K562 (cell line): ENCODE data around the gene CYB5R3. TPM values are rescaled to one million over a fixed set of nuclear protein-coding genes. Genes with fewer than 3 reads are reported as not detected.

ENCODE experiments used
- BHLHE40 ChIP-seq: IDR thresholded peaks from 2 replicates; pipeline ENCODE4 v1.6.1; 2011; ENCODE audit warnings: low read length, improper control_type of control experiment
- BRD9 ChIP-seq: fragments of 450-650 bp; IDR thresholded peaks from 2 replicates; pipeline ENCODE4 v1.6.1; 2018; ENCODE audit warnings: low read depth; ENCODE audit not compliant: partially characterized antibody
- CHD4 ChIP-seq: fragments of 200-600 bp; sonication (generic); IDR thresholded peaks from 3 replicates; pipeline ENCODE4 v1.6.1; 2012; ENCODE audit warnings: low read depth, mild to moderate bottlenecking, mixed read lengths, low read length, inconsistent platforms; ENCODE audit not compliant: insufficient read depth, insufficient replicate concordance, poor library complexity, severe bottlenecking
- HNRNPUL1 ChIP-seq: fragments of 200-400 bp; formaldehyde crosslinking; IDR thresholded peaks from 2 replicates; pipeline ENCODE4 v1.6.1; 2017; ENCODE audit warnings: low read length
- LARP7 ChIP-seq: fragments of 450-650 bp; IDR thresholded peaks from 2 replicates; pipeline ENCODE4 v1.6.1; 2016
- SMAD3 ChIP-seq: fragments of 450-650 bp; formaldehyde crosslinking; conservative IDR thresholded peaks from 2 replicates; pipeline ENCODE4 v1.4.0; 2020; ENCODE audit warnings: mild to moderate bottlenecking
- TAF15 ChIP-seq: fragments of 200-400 bp; formaldehyde crosslinking; IDR thresholded peaks from 2 replicates; pipeline ENCODE4 v1.6.1; 2017; ENCODE audit warnings: mild to moderate bottlenecking, low read depth, low read length, moderate library complexity
- ZNF551 ChIP-seq: fragments of 250-450 bp; sonication (Bioruptor Pico); IDR thresholded peaks from 2 replicates; pipeline ENCODE4 v1.5.0; 2021; ENCODE audit warnings: mild to moderate bottlenecking, moderate library complexity
- polyA plus RNA-seq, 8 experiments: library from polyadenylated mRNA; depleted of rRNA in 4 of 8; stranded (reverse) in 5 of 8; unstranded in 3 of 8; fragments of >200 nt; fragmentation: Nextera tagmentation in 2 of 8; fragmentation: Illumina TruSeq in 1 of 8; extraction: Ambion mirVana in 2 of 8; extraction: Trizol in 1 of 8; gene quantifications; 2 replicates each; pipeline versions ENCODE4 v1.2.1 to v1.2.3, GENCODE V29; 2011 to 2014; ENCODE audit warnings: inconsistent platforms in 1 of 8, missing spikeins in 1 of 8
- total RNA-seq, 7 experiments: library from RNA; depleted of rRNA in 6 of 7; stranded (reverse); fragments of >200 nt in 6 of 7; fragmentation: Illumina TruSeq in 2 of 7; extraction: Trizol in 2 of 7; gene quantifications; 2 replicates each; pipeline versions ENCODE4 v1.2.1 to v1.2.3, GENCODE V29; 2011 to 2021; ENCODE audit warnings: low replicate concordance in 1 of 7
- TF ChIP-seq, protein P1 (sequence below), 2 experiments: fragments of 450-650 bp in 1 of 2; IDR thresholded peaks; 2 replicates each; pipeline ENCODE4 v1.6.1; 2011 to 2017; ENCODE audit warnings: low read depth in 2 of 2, antibody characterized with exemption in 1 of 2, borderline replicate concordance in 1 of 2, low read length in 1 of 2, mild to moderate bottlenecking in 1 of 2, mixed read lengths in 1 of 2; ENCODE audit not compliant: control insufficient read depth in 1 of 2
- TF ChIP-seq, protein P2 (sequence below): fragments of 450-650 bp; formaldehyde crosslinking; IDR thresholded peaks from 2 replicates; pipeline ENCODE4 v1.4.0; 2020; ENCODE audit warnings: mild to moderate bottlenecking
- TF ChIP-seq, protein P3 (sequence below): fragments of 150-350 bp; IDR thresholded peaks from 2 replicates; pipeline ENCODE4 v1.6.1; 2014; ENCODE audit warnings: low read depth, mild to moderate bottlenecking, low read length, borderline replicate concordance
- TF ChIP-seq, protein P4 (sequence below): fragments of 250-450 bp; sonication (Bioruptor Pico); IDR thresholded peaks from 2 replicates; pipeline ENCODE4 v1.8.0; 2021; ENCODE audit warnings: borderline replicate concordance, mild to moderate bottlenecking, moderate library complexity; ENCODE audit not compliant: poor library complexity, severe bottlenecking
- TF ChIP-seq, protein P5 (sequence below): sonication (generic); formaldehyde crosslinking; IDR thresholded peaks from 2 replicates; pipeline ENCODE4 v1.8.1; 2023; ENCODE audit warnings: mild to moderate bottlenecking, missing genetic modification reagents

CYB5R3 gene
- total and polyA plus RNA-seq, 9 of the 15 experiments (the other 6 are each of a cell fraction or from before 2014, with no cell fraction given): 1.4 to 66.8 (median 23.4) TPM

DNA sequence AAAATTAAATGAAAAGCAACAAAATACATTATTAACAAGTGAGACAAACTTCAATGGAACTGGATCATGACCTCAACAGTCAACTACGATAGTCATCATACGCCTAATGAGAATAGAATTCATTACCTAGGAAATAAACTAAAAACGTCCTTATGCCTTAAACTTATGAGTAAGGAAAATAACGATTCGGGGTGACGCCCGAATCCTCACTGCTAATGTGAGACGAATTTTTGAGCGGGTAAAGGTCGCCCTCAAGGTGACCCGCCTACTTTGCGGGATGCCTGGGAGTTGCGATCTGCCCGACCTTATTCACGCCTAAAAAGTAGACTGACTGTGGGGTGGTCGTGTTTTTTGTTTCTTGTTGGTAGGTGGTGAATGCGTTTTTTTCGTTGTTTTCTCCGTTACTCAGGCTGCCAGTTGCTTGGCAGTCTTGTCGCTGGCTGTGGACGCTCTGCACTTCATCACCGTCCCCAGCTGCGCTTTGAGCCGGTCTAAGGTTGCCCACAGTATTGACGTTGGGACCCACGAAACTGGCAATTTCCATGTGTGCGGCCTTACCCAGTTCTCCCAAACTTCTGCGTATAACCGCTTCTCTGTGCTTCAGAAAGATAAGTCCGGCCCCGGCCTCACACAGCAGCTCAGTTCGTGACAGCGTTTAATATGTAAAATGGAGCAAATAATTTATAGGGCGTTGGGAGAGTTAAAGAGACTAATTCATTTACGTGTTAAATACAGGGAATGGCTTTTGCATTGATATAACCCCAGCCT is 33.9 kb downstream of the CYB5R3 start (continued):
- TF ChIP-seq, protein P1, sequence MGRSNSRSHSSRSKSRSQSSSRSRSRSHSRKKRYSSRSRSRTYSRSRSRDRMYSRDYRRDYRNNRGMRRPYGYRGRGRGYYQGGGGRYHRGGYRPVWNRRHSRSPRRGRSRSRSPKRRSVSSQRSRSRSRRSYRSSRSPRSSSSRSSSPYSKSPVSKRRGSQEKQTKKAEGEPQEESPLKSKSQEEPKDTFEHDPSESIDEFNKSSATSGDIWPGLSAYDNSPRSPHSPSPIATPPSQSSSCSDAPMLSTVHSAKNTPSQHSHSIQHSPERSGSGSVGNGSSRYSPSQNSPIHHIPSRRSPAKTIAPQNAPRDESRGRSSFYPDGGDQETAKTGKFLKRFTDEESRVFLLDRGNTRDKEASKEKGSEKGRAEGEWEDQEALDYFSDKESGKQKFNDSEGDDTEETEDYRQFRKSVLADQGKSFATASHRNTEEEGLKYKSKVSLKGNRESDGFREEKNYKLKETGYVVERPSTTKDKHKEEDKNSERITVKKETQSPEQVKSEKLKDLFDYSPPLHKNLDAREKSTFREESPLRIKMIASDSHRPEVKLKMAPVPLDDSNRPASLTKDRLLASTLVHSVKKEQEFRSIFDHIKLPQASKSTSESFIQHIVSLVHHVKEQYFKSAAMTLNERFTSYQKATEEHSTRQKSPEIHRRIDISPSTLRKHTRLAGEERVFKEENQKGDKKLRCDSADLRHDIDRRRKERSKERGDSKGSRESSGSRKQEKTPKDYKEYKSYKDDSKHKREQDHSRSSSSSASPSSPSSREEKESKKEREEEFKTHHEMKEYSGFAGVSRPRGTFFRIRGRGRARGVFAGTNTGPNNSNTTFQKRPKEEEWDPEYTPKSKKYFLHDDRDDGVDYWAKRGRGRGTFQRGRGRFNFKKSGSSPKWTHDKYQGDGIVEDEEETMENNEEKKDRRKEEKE (IDR thresholded peaks at IDR 0.05; ENCODE audit: borderline replicate concordance in 1 of 2, control insufficient read depth in 1 of 2, low read depth in 2 of 2, low read length in 1 of 2): peak; percentile 63 to 100; a peak in 2 of 4 replicates
- TF ChIP-seq HNRNPUL1: peak; percentile 97
- TF ChIP-seq SMAD3 (CRISPR knock-in tag): peak; percentile 79
- TF ChIP-seq, protein P2, sequence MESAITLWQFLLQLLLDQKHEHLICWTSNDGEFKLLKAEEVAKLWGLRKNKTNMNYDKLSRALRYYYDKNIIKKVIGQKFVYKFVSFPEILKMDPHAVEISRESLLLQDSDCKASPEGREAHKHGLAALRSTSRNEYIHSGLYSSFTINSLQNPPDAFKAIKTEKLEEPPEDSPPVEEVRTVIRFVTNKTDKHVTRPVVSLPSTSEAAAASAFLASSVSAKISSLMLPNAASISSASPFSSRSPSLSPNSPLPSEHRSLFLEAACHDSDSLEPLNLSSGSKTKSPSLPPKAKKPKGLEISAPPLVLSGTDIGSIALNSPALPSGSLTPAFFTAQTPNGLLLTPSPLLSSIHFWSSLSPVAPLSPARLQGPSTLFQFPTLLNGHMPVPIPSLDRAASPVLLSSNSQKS (CRISPR knock-in tag): no peak
- TF ChIP-seq BHLHE40: no peak
- no peak for TF ChIP-seq CHD4
- TF ChIP-seq, protein P3, sequence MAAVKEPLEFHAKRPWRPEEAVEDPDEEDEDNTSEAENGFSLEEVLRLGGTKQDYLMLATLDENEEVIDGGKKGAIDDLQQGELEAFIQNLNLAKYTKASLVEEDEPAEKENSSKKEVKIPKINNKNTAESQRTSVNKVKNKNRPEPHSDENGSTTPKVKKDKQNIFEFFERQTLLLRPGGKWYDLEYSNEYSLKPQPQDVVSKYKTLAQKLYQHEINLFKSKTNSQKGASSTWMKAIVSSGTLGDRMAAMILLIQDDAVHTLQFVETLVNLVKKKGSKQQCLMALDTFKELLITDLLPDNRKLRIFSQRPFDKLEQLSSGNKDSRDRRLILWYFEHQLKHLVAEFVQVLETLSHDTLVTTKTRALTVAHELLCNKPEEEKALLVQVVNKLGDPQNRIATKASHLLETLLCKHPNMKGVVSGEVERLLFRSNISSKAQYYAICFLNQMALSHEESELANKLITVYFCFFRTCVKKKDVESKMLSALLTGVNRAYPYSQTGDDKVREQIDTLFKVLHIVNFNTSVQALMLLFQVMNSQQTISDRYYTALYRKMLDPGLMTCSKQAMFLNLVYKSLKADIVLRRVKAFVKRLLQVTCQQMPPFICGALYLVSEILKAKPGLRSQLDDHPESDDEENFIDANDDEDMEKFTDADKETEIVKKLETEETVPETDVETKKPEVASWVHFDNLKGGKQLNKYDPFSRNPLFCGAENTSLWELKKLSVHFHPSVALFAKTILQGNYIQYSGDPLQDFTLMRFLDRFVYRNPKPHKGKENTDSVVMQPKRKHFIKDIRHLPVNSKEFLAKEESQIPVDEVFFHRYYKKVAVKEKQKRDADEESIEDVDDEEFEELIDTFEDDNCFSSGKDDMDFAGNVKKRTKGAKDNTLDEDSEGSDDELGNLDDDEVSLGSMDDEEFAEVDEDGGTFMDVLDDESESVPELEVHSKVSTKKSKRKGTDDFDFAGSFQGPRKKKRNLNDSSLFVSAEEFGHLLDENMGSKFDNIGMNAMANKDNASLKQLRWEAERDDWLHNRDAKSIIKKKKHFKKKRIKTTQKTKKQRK: peak; percentile 49; the same call in 1 of the 2 replicates
- TF ChIP-seq, protein P4, sequence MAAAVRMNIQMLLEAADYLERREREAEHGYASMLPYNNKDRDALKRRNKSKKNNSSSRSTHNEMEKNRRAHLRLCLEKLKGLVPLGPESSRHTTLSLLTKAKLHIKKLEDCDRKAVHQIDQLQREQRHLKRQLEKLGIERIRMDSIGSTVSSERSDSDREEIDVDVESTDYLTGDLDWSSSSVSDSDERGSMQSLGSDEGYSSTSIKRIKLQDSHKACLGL (CRISPR knock-in tag): no peak
- TF ChIP-seq, protein P5, sequence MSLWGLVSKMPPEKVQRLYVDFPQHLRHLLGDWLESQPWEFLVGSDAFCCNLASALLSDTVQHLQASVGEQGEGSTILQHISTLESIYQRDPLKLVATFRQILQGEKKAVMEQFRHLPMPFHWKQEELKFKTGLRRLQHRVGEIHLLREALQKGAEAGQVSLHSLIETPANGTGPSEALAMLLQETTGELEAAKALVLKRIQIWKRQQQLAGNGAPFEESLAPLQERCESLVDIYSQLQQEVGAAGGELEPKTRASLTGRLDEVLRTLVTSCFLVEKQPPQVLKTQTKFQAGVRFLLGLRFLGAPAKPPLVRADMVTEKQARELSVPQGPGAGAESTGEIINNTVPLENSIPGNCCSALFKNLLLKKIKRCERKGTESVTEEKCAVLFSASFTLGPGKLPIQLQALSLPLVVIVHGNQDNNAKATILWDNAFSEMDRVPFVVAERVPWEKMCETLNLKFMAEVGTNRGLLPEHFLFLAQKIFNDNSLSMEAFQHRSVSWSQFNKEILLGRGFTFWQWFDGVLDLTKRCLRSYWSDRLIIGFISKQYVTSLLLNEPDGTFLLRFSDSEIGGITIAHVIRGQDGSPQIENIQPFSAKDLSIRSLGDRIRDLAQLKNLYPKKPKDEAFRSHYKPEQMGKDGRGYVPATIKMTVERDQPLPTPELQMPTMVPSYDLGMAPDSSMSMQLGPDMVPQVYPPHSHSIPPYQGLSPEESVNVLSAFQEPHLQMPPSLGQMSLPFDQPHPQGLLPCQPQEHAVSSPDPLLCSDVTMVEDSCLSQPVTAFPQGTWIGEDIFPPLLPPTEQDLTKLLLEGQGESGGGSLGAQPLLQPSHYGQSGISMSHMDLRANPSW: peak; percentile 75; the same call in 1 of the 2 replicates
- TF ChIP-seq BRD9: no peak
- peak; percentile 73; the same call in 1 of the 2 replicates for TF ChIP-seq LARP7
- 0 out of 2 replicates have a peak, but pooled peaks have one; percentile 85 for TF ChIP-seq TAF15
- TF ChIP-seq ZNF551 (CRISPR knock-in tag): peak; percentile 87
